SIG-M5 treated with dmso at 0.1 percent for 504 hours (cell line): ENCODE measurements around the gene ZNF714.
A peak's percentile ranks its signal among the peaks of the same experiment; 100 is the strongest.
"Not testable (repeated sequence)": the region's sequence is repeated elsewhere in the genome, so short reads cannot be mapped to it uniquely, and the experiment has no call there.

Source experiments
- DNase-seq: peaks from one replicate; lab custom pipeline; 2025; ENCODE audit not compliant: unreplicated experiment; lab: John Stamatoyannopoulos, UW

ZNF714 gene

DNA sequence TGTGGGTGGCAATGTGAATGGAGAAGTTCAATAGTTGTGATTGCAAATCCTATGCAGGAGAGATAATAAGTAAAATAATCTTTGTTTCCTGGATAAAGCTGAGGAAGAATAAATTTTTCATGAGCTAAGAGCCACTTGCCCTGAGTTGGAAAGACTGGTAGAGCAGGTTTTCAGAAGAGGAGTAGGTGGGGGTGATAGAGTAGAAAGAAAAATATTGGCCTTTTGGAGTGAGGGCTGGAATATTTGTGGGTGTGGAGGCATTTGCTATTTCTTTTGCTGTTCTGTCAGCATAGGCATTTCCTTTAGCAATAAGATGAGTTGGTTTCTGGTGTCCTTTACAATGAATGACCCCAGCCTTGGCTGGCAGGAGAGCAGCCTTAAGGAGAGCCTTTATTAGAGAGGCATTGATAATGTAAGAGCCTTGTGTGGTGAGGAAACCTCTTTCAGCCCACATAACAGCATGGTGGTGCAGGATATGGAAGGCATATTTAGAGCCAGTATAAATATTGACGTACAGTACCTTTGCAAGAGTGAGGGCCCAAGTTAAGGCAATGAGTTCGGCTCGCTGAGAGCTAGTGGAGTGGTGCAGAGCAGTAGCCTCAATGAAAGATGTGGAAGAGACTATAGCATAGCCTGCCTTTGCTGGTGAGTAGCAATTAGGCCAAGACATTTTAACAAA lies 48.2 kb downstream of the ZNF714 start:
- peak; percentile 3 for DNase-seq

DNA sequence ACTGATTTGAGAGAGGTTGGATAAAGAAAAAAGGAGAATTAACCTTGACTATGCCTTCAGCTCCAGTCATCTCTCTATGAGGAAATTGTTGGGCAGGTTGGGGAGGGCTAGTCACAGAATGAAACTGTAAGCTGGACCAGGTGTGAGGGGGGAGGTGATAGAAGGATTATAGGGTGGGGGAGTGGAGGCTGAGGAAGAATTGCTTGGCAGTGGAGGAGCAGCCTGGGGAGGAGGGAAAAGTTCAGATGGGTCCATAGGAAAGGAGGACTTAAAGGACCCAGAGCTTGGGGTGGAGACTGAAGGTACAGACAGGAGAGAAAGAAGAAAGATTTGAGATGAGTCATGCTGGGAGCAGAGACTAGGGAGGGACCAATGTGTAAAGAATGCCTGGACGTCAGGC lies 51.6 kb downstream of the ZNF714 start:
- DNase-seq = no peak

- DNase-seq = no peak
These were observed 52.9 kb downstream of the ZNF714 start for GRCh38 chr19:21134934-21135366.

- no peak for DNase-seq
These were observed 53.4 kb downstream of the ZNF714 start for GRCh38 chr19:21135433-21135832.

DNA sequence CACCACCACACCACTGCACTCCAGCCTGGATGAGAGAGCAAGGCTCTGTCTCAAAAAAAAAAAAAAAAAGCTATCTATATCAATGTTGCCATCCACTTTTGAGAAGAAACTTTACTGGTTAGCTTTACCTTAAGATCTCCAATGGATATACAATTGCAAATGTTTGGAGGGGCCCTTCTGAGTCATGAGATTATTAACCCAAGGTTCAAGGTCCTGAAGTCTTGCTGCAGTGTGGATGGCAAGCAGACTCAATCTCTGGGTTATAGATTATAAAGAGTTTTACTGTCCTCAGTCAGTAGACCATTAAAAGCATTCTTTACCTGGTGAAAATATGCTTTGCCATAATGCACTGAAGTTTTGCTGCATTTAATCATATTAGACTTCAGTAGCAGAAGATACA lies 56.1 kb downstream of the ZNF714 start:
- DNase-seq = no peak

GRCh38 chr19:21141006-21141405 lies 59.0 kb downstream of the ZNF714 start:
- not testable (repeated sequence) for DNase-seq

DNA sequence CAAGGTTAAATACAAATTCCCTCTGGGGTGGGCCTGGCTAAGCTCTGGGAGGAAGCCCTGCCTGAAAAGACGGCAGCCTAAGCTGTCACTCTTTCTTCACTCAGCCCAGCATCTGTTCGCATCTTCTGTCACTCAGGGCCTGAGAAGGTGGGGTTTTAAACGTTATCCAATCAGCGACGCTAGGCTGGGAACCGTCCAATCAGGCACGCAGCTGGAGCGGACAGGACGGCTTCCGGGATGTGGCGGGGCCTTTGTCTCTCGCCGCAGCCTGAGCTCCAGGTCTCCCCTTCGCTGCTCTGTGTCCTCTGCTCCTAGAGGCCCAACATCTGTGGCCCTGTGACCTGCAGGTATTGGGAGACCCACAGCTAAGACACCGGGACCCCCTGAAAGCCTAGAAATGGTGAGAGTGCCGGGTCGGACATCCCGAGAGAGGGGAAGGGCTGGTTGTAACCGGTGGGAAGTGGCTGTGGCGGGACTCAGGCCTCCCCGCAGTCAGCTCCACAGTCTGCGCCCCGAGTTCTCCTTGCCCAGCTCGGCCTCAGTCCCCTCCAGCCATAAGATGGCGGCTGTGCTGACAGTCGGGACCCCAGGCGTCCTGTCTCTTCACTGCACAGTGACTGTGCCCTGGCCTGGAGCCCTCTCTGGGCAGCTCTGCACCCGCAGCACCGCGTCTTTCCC lies 59.9 kb downstream of the ZNF714 start, which contains the start of gene ZNF431:
Gene ZNF431 (plus strand): TSS at position 254 of the 678 bp plus-strand sequence. CDS start 144 bp downstream, at position 398.
- DNase-seq = peak; percentile 95

GRCh38 chr19:21143428-21143827 lies 61.4 kb downstream of the ZNF714 start:
- DNase-seq = no peak

DNA sequence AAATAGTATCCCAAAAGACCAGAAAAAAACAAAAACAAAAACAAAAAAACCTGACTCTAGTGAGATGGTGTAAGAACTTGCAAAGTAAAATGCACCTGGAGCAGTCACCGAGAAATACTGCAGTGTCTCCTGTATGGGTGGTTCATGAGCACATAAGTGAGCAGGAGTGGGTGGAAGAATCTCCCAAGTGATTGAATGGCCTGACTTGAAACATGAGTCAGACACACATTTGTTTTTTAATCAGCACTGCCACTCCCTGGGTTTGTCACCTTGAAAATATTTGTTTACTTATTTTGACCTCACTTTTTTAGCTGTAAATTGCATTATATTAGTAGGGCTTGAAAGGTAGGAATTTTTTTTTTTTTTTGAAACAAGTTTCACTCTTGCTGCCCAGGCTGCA lies 61.9 kb downstream of the ZNF714 start:
- DNase-seq = no peak

DNA sequence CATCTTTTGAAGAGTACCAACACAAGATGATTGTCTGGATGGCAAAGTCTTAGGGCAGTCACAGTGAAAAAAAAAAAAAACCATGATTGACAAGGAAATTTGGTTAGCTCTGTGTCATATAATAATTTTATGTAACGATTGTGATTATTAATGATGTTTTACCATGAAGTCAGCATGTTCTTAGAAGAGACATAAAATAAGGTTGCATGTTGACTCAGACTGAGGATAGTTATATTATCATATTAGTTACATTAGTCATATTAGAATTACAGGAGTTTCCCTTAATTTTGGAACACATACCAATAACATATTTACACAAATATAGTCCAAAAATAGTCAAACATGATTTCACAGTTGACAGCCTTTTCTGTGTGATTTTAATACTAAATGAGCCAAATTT lies 65.5 kb downstream of the ZNF714 start:
- no peak for DNase-seq

- DNase-seq = no peak
These were observed 66.7 kb downstream of the ZNF714 start for GRCh38 chr19:21148681-21149080.

DNA sequence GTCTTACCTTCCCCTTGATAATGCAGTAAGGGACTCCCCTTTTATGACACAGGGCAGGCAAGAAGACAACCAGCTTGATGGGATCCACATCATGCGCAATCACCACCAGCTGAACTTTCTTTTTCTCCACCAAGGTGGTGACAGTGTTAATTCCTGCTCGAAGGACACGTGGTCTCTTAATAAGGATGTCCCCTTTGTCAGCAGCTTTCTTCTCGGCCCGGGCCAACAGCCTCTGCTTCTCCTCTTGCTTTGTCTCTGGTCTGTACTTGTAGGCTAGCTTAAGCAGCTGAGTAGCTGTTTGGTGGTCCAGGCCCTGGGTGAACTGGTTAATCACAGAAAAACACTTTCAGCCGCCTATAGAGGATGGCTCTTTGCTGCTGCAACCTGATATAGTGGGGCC lies 67.9 kb downstream of the ZNF714 start:
- no peak for DNase-seq

DNA sequence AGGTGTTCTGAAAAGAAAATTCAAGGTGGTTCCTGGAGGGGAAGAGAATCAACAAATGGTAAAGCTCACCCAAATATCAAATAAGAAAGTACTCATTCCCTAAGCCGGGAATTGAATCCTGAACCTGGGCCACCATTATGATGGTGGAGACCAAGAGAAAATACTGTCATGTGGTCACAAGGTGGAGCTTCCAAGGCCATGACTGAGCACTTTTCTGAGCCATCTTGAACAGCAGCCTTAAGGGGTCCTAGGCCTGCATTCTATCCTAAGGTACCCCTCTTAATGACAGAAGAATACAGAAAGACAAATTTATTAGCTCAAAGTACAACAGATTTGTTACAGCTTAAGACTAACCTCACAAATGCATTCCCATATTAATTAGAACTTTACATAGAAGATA lies 69.5 kb downstream of the ZNF714 start:
- no peak for DNase-seq

- no peak for DNase-seq
These were observed 76.6 kb downstream of the ZNF714 start for GRCh38 chr19:21158523-21159135.

DNA sequence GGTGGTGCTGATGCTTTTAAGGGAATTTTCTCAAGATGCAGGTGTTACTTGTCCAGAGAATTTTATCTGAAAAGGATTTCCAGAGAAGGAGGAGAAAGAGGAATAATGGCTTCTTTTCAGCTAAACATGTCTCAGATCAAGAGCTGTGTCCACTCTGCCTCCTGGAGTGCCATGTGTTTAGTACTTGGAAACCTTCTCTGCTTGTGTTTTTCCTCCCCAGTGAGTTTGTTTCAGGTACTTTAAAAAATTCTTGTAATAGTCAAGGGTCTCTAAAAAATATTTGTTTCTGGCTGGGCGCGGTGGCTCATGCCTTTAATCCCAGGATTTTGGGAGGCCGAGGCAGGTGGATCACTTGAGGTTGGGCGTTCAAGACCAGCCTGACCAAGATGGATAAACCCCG lies 82.5 kb downstream of the ZNF714 start:
- DNase-seq = no peak

- DNase-seq = no peak
These were observed 84.4 kb downstream of the ZNF714 start for GRCh38 chr19:21166436-21166835.
